ENCODE results near the gene KPTN. TPM values are rescaled to one million over a fixed set of nuclear protein-coding genes. Genes with fewer than 3 reads are reported as not detected.

The KPTN gene
- total and polyA plus RNA-seq, 2 of the 13 experiments (the other 11 are each of a cell fraction or from before 2014, with no cell fraction given) = 9.1 to 13.3 TPM

GRCh38 chr19:47471733-47472457, 12.1 kb downstream of the KPTN start, which contains the start of gene SLC8A2 (continued):
- TF ChIP-seq, protein P1, sequence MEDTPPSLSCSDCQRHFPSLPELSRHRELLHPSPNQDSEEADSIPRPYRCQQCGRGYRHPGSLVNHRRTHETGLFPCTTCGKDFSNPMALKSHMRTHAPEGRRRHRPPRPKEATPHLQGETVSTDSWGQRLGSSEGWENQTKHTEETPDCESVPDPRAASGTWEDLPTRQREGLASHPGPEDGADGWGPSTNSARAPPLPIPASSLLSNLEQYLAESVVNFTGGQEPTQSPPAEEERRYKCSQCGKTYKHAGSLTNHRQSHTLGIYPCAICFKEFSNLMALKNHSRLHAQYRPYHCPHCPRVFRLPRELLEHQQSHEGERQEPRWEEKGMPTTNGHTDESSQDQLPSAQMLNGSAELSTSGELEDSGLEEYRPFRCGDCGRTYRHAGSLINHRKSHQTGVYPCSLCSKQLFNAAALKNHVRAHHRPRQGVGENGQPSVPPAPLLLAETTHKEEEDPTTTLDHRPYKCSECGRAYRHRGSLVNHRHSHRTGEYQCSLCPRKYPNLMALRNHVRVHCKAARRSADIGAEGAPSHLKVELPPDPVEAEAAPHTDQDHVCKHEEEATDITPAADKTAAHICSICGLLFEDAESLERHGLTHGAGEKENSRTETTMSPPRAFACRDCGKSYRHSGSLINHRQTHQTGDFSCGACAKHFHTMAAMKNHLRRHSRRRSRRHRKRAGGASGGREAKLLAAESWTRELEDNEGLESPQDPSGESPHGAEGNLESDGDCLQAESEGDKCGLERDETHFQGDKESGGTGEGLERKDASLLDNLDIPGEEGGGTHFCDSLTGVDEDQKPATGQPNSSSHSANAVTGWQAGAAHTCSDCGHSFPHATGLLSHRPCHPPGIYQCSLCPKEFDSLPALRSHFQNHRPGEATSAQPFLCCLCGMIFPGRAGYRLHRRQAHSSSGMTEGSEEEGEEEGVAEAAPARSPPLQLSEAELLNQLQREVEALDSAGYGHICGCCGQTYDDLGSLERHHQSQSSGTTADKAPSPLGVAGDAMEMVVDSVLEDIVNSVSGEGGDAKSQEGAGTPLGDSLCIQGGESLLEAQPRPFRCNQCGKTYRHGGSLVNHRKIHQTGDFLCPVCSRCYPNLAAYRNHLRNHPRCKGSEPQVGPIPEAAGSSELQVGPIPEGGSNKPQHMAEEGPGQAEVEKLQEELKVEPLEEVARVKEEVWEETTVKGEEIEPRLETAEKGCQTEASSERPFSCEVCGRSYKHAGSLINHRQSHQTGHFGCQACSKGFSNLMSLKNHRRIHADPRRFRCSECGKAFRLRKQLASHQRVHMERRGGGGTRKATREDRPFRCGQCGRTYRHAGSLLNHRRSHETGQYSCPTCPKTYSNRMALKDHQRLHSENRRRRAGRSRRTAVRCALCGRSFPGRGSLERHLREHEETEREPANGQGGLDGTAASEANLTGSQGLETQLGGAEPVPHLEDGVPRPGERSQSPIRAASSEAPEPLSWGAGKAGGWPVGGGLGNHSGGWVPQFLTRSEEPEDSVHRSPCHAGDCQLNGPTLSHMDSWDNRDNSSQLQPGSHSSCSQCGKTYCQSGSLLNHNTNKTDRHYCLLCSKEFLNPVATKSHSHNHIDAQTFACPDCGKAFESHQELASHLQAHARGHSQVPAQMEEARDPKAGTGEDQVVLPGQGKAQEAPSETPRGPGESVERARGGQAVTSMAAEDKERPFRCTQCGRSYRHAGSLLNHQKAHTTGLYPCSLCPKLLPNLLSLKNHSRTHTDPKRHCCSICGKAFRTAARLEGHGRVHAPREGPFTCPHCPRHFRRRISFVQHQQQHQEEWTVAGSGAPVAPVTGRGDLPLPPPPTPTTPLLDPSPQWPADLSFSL (CRISPR knock-in tag; IDR thresholded peaks at IDR 0.05) = peak; percentile 86; the same call in 1 of the 2 replicates
- TF ChIP-seq ZMAT5 (CRISPR knock-in tag; IDR thresholded peaks at IDR 0.05; ENCODE audit: borderline replicate concordance, low read depth) (no peak), ZFP1 (CRISPR knock-in tag; IDR thresholded peaks at IDR 0.05) (no peak), MXI1 (IDR thresholded peaks at IDR 0.05; ENCODE audit: borderline replicate concordance, low read depth, low read length) (peak; percentile 51; the same call in 1 of the 3 replicates), TAF15 (IDR thresholded peaks at IDR 0.05; ENCODE audit: low read depth, low read length, poor library complexity, severe bottlenecking) (no peak), ZNF629 (CRISPR knock-in tag; conservative IDR thresholded peaks at IDR 0.05) (no peak), ZNF670 (CRISPR knock-in tag; IDR thresholded peaks at IDR 0.05; ENCODE audit: borderline replicate concordance) (0 out of 2 replicates have a peak, but pooled peaks have one; percentile 33), GABPB1 (CRISPR knock-in tag; IDR thresholded peaks at IDR 0.05) (no peak), ZNF232 (CRISPR knock-in tag; IDR thresholded peaks at IDR 0.05; ENCODE audit: borderline replicate concordance) (no peak), ZNF160 (CRISPR knock-in tag; IDR thresholded peaks at IDR 0.05) (peak; percentile 40; the same call in 1 of the 2 replicates), KLF16 (CRISPR knock-in tag; IDR thresholded peaks at IDR 0.05) (0 out of 4 replicates have a peak, but pooled peaks of 1 of the 2 experiments have one; percentile 34), ZNF747 (CRISPR knock-in tag; IDR thresholded peaks at IDR 0.05; ENCODE audit: borderline replicate concordance) (no peak), ZSCAN12 (CRISPR knock-in tag; IDR thresholded peaks at IDR 0.05) (no peak), ZFP36 (IDR thresholded peaks at IDR 0.05; ENCODE audit: borderline replicate concordance, low read depth, low read length, partially characterized antibody) (no peak), EED (CRISPR knock-in tag; IDR thresholded peaks at IDR 0.05) (no peak), ATM (IDR thresholded peaks at IDR 0.05; ENCODE audit: borderline replicate concordance) (no peak)
- TF ChIP-seq, protein P2, sequence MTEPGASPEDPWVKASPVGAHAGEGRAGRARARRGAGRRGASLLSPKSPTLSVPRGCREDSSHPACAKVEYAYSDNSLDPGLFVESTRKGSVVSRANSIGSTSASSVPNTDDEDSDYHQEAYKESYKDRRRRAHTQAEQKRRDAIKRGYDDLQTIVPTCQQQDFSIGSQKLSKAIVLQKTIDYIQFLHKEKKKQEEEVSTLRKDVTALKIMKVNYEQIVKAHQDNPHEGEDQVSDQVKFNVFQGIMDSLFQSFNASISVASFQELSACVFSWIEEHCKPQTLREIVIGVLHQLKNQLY (CRISPR knock-in tag; IDR thresholded peaks at IDR 0.05) = no peak
- TF ChIP-seq, protein P3, sequence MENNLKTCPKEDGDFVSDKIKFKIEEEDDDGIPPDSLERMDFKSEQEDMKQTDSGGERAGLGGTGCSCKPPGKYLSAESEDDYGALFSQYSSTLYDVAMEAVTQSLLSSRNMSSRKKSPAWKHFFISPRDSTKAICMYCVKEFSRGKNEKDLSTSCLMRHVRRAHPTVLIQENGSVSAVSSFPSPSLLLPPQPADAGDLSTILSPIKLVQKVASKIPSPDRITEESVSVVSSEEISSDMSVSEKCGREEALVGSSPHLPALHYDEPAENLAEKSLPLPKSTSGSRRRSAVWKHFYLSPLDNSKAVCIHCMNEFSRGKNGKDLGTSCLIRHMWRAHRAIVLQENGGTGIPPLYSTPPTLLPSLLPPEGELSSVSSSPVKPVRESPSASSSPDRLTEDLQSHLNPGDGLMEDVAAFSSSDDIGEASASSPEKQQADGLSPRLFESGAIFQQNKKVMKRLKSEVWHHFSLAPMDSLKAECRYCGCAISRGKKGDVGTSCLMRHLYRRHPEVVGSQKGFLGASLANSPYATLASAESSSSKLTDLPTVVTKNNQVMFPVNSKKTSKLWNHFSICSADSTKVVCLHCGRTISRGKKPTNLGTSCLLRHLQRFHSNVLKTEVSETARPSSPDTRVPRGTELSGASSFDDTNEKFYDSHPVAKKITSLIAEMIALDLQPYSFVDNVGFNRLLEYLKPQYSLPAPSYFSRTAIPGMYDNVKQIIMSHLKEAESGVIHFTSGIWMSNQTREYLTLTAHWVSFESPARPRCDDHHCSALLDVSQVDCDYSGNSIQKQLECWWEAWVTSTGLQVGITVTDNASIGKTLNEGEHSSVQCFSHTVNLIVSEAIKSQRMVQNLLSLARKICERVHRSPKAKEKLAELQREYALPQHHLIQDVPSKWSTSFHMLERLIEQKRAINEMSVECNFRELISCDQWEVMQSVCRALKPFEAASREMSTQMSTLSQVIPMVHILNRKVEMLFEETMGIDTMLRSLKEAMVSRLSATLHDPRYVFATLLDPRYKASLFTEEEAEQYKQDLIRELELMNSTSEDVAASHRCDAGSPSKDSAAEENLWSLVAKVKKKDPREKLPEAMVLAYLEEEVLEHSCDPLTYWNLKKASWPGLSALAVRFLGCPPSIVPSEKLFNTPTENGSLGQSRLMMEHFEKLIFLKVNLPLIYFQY (CRISPR knock-in tag; IDR thresholded peaks at IDR 0.05; ENCODE audit: borderline replicate concordance) = no peak
